HTERT RPE-1 (cell line): Measurements from ENCODE around the gene PC.

Experiments
- in situ Hi-C: fragments of 300-500 bp; cut with MboI; formaldehyde crosslinking; loops from 4 replicates; pipeline ENCODE4 v1.14.3; 2020; ENCODE audit warnings: low sequenced_read_pairs

The PC gene

GRCh38 chr11:66915046-66915832 lies 42.9 kb downstream of the PC start:
- in situ Hi-C loops = no loop called here

GRCh38 chr11:66914505-66914904 lies 43.7 kb downstream of the PC start:
- in situ Hi-C loops = no loop called here

- in situ Hi-C loops = no loop called here
Observed at GRCh38 chr11:66912911-66913310, 45.3 kb downstream of the PC start.

- in situ Hi-C loops = no loop called here
Observed at GRCh38 chr11:66912361-66912760, 45.8 kb downstream of the PC start.

GRCh38 chr11:66910669-66911068 lies 47.5 kb downstream of the PC start:
- in situ Hi-C loops = no loop called here

- in situ Hi-C loops = no loop called here
Observed at GRCh38 chr11:66910016-66910415, 48.2 kb downstream of the PC start.

GRCh38 chr11:66909181-66909580 lies 49.0 kb downstream of the PC start:
- in situ Hi-C loops = no loop called here

- in situ Hi-C loops = no loop called here
Observed at GRCh38 chr11:66907751-66908630, 50.2 kb downstream of the PC start.

- in situ Hi-C loops = no loop called here
Observed at GRCh38 chr11:66906061-66906733, 52.0 kb downstream of the PC start.

- in situ Hi-C loops = no loop called here
Observed at GRCh38 chr11:66905631-66906030, 52.6 kb downstream of the PC start.

- in situ Hi-C loops = no loop called here
Observed at GRCh38 chr11:66904981-66905521, 53.1 kb downstream of the PC start.

- in situ Hi-C loops = no loop called here
Observed at GRCh38 chr11:66904561-66904960, 53.6 kb downstream of the PC start.

GRCh38 chr11:66904055-66904454 lies 54.1 kb downstream of the PC start:
- in situ Hi-C loops = no loop called here

- in situ Hi-C loops = no loop called here
Observed at GRCh38 chr11:66902486-66903177, 55.6 kb downstream of the PC start.

GRCh38 chr11:66901964-66902390 lies 56.2 kb downstream of the PC start:
- in situ Hi-C loops = no loop called here

- in situ Hi-C loops = no loop called here
Observed at GRCh38 chr11:66894141-66894540, 64.0 kb downstream of the PC start.

GRCh38 chr11:66892911-66893310 lies 65.3 kb downstream of the PC start:
- in situ Hi-C loops = no loop called here

GRCh38 chr11:66891851-66892660 lies 66.1 kb downstream of the PC start:
- in situ Hi-C loops = no loop called here

- in situ Hi-C loops = no loop called here
Observed at GRCh38 chr11:66889960-66890359, 68.2 kb downstream of the PC start.

- in situ Hi-C loops = no loop called here
Observed at GRCh38 chr11:66888282-66888681, 69.9 kb downstream of the PC start.
